ENCODE data around the gene MED13. TPM values are rescaled to one million over a fixed set of nuclear protein-coding genes. Genes with fewer than 3 reads are reported as not detected.

MED13 gene
- total RNA-seq, 1 experiment from 2014 or later, result 60.7 TPM

DNA sequence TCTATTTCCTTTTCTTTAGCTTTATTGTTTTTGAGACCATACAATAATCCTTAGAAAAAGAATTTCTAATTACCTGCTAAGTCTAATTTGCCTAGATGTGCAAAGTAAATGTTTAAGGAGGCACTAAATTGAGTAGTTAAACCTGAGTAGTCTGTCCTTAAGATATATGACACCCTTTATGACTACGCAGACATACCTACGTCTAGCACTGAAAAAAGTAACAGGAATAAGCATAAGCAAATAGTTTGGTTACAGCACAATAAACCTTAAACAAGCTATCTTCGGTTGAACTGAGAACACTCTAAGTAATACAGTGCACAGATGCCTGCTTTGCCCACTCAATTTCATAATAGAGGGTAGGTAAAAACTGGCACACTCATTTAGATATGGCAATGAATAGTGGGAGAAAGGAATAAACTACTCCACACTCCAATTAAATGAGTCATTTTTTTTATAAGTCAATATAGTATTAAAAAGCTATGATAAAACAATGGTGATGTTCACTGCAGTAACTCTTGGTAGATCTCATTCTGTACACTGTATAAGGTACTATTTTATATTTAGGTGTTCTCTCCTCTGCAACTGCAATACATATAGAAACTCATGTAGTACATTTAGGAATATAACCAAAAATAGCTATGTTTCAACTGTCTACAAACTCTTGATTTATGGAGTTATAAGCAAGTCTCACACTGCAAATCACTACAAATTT lies 117.6 kb downstream of the MED13 start:
- H3K27ac ChIP-seq (ENCODE audit: insufficient read length, low read depth, low read length), result no peak overlapping the region
- no peak overlapping the region for H3K14ac ChIP-seq (ENCODE audit: insufficient read depth, low read length)
- H2BK120ac ChIP-seq (ENCODE audit: low read depth, low read length, poor library complexity, severe bottlenecking), result no peak overlapping the region
- H4K20me1 ChIP-seq (ENCODE audit: control insufficient read depth, insufficient read depth, insufficient read length), result no peaks in the 10 kb centered on the region
- H4K5ac ChIP-seq (ENCODE audit: insufficient read length, low read depth, low read length), result no peak overlapping the region
- H3K4ac ChIP-seq (ENCODE audit: low read depth, low read length), result no peak overlapping the region
- no peaks in the 10 kb centered on the region for H3K79me2 ChIP-seq (ENCODE audit: insufficient read depth, low read length)
- no peak overlapping the region for H3K23ac ChIP-seq (ENCODE audit: insufficient read length, low read depth, low read length)
- no peak overlapping the region for H2BK5ac ChIP-seq (ENCODE audit: insufficient read length, low read length)
- Mint-ChIP-seq H3K4me3 (no peak overlapping the region), H3K9me3 (no peaks in the 10 kb centered on the region), H3K36me3 (ENCODE audit: insufficient read depth in 1 of 3, low read depth in 3 of 3) (peaks cover 21 to 72% (median 53%) of the 10 kb centered on the region in 3 experiments), H3K27ac (no peak overlapping the region), H3K27me3 (ENCODE audit: low read depth) (no peaks in the 10 kb centered on the region), H3K4me1 (no peaks in the 10 kb centered on the region; a peak in 1 of 4 replicates)
- H3K27me3 ChIP-seq (ENCODE audit: insufficient read depth, low read length), result no peaks in the 10 kb centered on the region
- no peak overlapping the region for H3K9ac ChIP-seq (ENCODE audit: extremely low read depth, insufficient read length, low read length)
- no peak for DNase-seq
- no peak overlapping the region for H3T11ph ChIP-seq (ENCODE audit: low read length)
- no peak overlapping the region for H4K8ac ChIP-seq (replicated peaks; ENCODE audit: insufficient read length, low read depth, low read length)
- H2BK20ac ChIP-seq (ENCODE audit: low read depth, low read length, poor library complexity, severe bottlenecking), result no peak overlapping the region
- H4K91ac ChIP-seq (ENCODE audit: insufficient read length, low read depth, low read length), result no peak overlapping the region
- no peak overlapping the region for H3K18ac ChIP-seq (ENCODE audit: insufficient read length, low read depth, low read length)
- WGBS (ENCODE audit: extremely low coverage, insufficient read length, low lambda C conversion rate), result no CpG with 5 or more reads among the region's 3 CpGs
- no peak overlapping the region for H3K4me2 ChIP-seq (ENCODE audit: insufficient read depth, insufficient read length, low read length)
- no peaks in the 10 kb centered on the region for H3K9me3 ChIP-seq (ENCODE audit: control insufficient read depth, low read depth, low read length)
- no peak overlapping the region for H2AK5ac ChIP-seq (ENCODE audit: insufficient read length, low read length)
- H3K56ac ChIP-seq (ENCODE audit: insufficient read length, low read depth, low read length), result no peak overlapping the region
- no peak overlapping the region for H2BK12ac ChIP-seq (ENCODE audit: insufficient read length, low read depth, low read length)
- no peak overlapping the region for H2AFZ ChIP-seq (ENCODE audit: low read length)
- no peaks in the 10 kb centered on the region for H3K79me1 ChIP-seq (ENCODE audit: insufficient read depth, low read depth, low read length, poor library complexity, severe bottlenecking)
- TF ChIP-seq, protein P1, sequence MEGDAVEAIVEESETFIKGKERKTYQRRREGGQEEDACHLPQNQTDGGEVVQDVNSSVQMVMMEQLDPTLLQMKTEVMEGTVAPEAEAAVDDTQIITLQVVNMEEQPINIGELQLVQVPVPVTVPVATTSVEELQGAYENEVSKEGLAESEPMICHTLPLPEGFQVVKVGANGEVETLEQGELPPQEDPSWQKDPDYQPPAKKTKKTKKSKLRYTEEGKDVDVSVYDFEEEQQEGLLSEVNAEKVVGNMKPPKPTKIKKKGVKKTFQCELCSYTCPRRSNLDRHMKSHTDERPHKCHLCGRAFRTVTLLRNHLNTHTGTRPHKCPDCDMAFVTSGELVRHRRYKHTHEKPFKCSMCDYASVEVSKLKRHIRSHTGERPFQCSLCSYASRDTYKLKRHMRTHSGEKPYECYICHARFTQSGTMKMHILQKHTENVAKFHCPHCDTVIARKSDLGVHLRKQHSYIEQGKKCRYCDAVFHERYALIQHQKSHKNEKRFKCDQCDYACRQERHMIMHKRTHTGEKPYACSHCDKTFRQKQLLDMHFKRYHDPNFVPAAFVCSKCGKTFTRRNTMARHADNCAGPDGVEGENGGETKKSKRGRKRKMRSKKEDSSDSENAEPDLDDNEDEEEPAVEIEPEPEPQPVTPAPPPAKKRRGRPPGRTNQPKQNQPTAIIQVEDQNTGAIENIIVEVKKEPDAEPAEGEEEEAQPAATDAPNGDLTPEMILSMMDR (conservative IDR thresholded peaks at IDR 0.05), result no peak
- no peaks in the 10 kb centered on the region for H3K23me2 ChIP-seq (ENCODE audit: insufficient read length, low read depth, low read length, poor library complexity, severe bottlenecking)
- H3K4me1 ChIP-seq (ENCODE audit: insufficient read depth, low read length), result no peaks in the 10 kb centered on the region
- no peak overlapping the region for H2BK15ac ChIP-seq (ENCODE audit: low read depth, low read length)

Measured in H9 (cell line).